Activated effector memory CD4-positive, alpha-beta T cell treated with Interleukin-2 at 50 U/mL for 16 hours (primary cell): Measurements from ENCODE around the gene TRAM2.

Experiments
- DNase-seq: peaks from one replicate; pipeline ENCODE4 v3.0.0-alpha.2; 2020

The TRAM2 gene

GRCh38 chr6:52505726-52506409, 71.0 kb downstream of the TRAM2 start:
- DNase-seq = no peak

- no peak for DNase-seq
Observed at GRCh38 chr6:52504782-52505136, 72.1 kb downstream of the TRAM2 start.

- DNase-seq = no peak
Observed at GRCh38 chr6:52503851-52504781, 72.7 kb downstream of the TRAM2 start.

- no peak for DNase-seq
Observed at GRCh38 chr6:52503323-52503747, 73.5 kb downstream of the TRAM2 start.

DNA sequence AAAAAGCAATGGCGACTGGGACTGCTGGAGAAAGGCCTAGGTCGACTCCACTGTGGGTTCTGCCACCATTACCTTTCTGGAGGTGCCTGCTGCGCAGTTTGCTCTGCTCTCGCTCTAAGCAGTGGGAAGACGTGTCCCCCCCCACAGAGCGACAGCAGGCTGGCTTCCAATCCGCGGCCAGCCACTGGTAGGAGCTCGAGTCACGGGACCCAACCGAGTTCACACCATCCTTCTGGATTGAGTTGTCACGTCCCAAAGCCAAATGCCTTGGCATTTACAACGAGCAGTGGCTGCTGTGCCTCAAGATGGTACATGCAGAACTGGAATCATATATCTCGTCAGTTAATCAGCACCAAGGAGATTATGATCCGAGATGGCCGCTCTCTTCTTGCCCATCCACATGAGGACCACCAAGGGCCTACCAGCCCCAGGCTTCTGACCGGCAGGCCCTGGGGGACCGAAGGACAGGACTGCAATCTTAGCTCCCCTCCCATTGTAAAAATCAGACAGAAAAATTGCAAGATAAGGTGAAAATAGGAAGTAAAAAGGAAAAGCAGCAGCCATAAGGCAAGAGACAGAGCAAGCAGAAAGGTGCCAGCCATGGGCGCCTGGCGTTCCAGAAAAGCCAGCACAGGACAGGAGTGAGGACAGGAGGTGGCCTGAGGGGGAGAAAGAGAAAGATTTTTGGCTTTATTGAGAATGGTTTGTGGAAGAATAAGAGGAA, 74.4 kb downstream of the TRAM2 start:
- no peak for DNase-seq

GRCh38 chr6:52500238-52501129, 76.4 kb downstream of the TRAM2 start:
- no peak for DNase-seq

DNA sequence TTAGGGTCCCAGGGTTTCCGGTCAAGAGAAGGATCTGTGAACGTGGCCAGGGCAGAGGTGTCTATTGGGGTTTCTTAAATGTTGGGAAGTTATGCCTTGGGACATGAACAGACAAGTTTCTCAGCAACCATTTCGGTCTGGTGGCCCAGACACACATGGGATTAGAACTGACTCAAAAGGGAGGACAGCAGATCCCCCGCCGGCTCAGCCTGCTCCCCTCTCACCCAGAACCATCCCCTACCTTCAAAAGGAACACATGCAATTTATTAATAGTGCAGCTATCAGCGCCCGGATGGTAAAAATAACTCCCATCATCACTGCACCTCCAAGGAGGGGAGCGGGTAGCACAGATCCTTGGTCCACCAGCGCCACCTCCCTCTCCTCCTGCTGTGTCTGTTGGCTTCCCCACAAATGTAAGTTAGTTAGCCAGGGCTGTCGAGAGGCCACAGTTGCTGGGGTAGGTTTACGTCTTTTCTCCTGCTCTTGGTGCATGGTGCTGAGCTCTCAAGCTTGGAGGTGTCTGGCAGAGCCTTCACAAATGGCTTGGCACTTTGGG, 77.1 kb downstream of the TRAM2 start:
- DNase-seq = no peak

GRCh38 chr6:52499026-52499425, 77.8 kb downstream of the TRAM2 start:
- no peak for DNase-seq

DNA sequence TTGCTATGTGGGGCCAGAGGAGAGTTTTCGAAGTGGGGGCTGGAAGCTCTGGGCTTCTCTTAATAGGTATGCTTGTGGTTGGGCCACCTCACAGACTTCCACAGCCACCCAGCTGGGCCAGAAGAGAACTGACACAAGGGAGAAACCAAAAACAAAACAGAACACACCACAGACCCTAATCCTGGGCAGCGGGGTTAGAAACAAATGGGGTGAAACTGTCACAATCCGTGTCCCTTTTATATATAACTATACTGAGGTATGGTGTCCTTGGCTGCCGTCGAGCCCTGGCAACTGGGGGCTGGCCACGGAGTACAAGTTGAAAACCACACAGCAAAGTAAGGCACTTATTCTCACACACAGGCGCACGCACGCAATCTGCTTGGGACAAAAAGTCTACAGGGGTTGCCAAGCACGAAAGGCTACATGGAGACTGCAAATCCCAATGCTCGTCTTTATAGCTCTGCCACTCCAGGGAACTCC, 78.3 kb downstream of the TRAM2 start:
- no peak for DNase-seq

DNA sequence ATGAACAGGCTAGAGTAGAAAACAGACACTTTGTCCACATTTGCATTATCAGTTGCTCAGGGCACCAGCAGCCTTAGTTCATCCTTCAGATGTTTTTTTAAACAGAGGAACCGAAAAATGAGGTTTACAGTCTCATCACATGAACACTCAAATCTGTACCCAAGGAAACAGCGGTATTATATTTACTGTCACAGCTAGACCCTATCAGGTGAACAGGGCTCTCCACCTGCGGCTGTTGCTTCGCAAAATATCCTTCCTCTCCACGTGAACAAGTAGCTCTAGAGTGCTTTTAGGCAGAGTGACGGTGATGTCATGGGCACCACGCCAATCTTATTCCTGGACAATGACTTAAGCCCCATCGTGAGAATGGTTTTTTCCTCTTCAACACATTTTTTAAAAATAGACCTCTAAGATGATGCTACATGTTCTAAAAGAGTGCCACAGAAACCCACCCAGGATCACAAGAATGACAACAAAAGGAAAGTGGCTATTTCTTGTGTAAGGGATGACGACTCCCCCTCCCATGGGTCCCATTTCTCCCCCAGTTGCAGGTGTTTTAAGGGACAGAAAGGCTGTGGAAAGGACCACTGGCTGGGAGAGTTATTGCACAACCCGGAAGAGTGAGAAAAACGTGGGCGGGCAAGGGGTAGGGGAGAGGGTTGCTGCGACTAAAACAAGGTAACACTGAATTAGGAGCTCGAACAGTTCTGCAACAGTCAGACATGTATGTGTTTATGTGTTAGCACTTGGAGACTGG, 79.0 kb downstream of the TRAM2 start:
- DNase-seq = no peak

- DNase-seq = no peak
Observed at GRCh38 chr6:52496631-52497030, 80.2 kb downstream of the TRAM2 start.

DNA sequence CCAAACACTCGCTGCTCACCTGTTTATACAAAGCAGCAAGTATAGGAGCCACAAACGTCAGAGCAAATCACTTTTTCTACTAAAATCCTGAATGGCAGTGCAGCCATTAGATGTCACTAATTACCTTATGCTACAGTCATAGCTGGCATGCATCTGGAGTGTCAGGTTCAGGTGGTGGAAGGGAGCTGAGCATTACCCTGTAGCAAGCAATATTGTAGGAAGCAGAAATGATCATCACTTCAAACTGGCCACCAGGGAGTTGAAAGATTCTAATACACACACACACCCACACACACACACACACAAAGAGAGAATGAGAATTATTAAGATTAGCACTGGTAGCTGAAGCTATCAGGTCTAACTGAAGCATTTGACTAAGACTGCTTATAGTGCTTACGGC, 80.9 kb downstream of the TRAM2 start:
- DNase-seq = no peak

DNA sequence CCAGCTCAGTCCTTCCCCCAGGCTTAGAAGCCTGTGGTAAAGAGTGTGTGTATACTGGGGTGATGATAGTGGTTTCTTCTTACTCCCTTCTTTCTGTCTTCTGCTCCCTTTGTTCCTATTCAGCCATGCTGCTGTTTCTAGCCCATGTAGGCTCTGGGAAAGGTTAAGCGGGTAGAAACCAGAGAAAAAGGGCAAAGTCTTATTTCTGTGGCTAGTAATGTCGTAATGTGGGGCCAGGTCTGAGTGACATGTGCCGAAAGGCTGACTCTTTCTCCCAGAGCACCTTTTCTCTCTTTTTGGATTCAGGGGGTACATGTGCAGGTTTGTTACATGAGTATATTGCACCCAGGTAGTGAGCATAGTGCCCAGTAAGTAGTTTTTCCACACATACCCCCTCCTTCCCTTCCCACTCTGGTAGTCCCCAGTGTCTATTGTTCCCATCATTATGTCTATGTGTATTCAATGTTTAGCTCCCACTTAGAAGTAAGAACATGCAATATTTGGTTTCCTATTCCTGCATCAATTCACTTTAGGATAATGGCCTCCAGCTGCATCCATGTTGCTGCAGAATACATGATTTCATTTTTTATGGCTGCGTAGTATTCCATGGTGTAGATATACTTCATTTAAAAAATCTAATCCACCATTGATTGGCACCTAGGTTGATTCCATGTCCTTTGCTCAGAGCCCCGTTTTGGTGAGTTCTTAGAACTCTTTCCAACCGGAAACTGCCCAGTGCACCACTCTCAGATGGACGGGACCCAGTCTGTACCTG, 82.4 kb downstream of the TRAM2 start:
- no peak for DNase-seq

DNA sequence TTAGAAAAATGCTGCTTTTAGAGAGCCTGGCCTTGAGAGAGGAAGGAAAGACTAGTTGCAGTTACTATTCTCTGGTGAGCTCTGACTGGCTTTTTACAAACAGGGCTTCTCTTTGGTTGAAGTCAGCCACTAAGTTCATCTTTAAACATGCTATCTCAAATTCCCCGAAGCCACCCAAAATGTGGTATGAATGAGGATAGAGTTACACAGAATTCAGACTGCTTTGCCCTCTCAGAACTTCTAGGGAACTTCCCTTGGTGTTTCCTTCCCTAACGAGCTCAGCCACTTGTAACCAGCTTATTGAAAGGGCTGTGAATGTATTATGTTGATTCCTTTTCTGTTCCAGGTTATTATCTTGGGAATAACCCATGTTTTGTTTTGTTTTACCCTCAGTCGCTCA, 83.2 kb downstream of the TRAM2 start:
- no peak for DNase-seq

GRCh38 chr6:52491203-52492069, 85.4 kb downstream of the TRAM2 start:
- DNase-seq = no peak

GRCh38 chr6:52489881-52490280, 87.0 kb downstream of the TRAM2 start:
- DNase-seq = no peak

DNA sequence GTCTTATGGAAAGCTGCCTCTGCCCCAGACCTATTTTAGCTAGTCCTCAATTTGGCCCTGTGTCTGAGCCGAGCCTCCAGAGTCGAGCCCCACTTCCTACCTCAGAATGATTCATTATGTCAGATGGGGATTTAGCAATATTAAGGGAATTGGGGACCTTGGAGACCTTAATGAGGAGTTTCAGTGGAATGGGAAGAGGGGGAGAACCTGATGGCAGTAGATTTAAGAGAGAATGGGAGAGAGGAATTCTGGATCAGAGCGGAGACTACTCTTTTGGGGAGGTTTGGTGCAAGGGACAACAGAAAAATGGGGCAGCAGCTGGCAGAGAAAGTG, 93.2 kb downstream of the TRAM2 start:
- DNase-seq = no peak

GRCh38 chr6:52482903-52483670, 93.8 kb downstream of the TRAM2 start:
- DNase-seq = no peak

- DNase-seq = no peak
Observed at GRCh38 chr6:52475307-52475706, 101.6 kb downstream of the TRAM2 start.
